Mucosa of stomach (tissue), 1 donor: ENCODE measurements around the gene LRRC8C.

Experiments
- H3K27me3 ChIP-seq: one replicate; pipeline ENCODE4 v1.7.0; 2013; ENCODE audit warnings: mild to moderate bottlenecking, low read length; ENCODE audit not compliant: control insufficient read depth, insufficient read depth
- H3K36me3 ChIP-seq: one replicate; pipeline ENCODE4 v1.7.0; 2013; ENCODE audit warnings: low read length; ENCODE audit not compliant: control insufficient read depth, insufficient read depth
- H3K4me1 ChIP-seq: one replicate; pipeline ENCODE4 v1.7.0; 2013; ENCODE audit warnings: mild to moderate bottlenecking, low read length; ENCODE audit not compliant: control insufficient read depth, insufficient read depth
- H3K4me3 ChIP-seq: one replicate; pipeline ENCODE4 v1.7.0; 2013; ENCODE audit warnings: low read length
- H3K9ac ChIP-seq: one replicate; pipeline ENCODE4 v1.7.0; 2013; ENCODE audit warnings: mild to moderate bottlenecking, low read length, moderate library complexity
- H3K9me3 ChIP-seq: one replicate; pipeline ENCODE4 v1.7.0; 2013; ENCODE audit warnings: mild to moderate bottlenecking, low read length, moderate library complexity; ENCODE audit not compliant: control insufficient read depth
- donor health status: Pancreatic carcinoma.

Gene LRRC8C

GRCh38 chr1:89723144-89723543, 90.2 kb downstream of the LRRC8C start:
- peaks cover 7% of the 10 kb centered on the region for H3K4me1 ChIP-seq
- H3K4me3 ChIP-seq: no peak overlapping the region
- H3K9ac ChIP-seq: no peak overlapping the region
- no peaks in the 10 kb centered on the region for H3K27me3 ChIP-seq
- no peaks in the 10 kb centered on the region for H3K9me3 ChIP-seq
- no peaks in the 10 kb centered on the region for H3K36me3 ChIP-seq

DNA sequence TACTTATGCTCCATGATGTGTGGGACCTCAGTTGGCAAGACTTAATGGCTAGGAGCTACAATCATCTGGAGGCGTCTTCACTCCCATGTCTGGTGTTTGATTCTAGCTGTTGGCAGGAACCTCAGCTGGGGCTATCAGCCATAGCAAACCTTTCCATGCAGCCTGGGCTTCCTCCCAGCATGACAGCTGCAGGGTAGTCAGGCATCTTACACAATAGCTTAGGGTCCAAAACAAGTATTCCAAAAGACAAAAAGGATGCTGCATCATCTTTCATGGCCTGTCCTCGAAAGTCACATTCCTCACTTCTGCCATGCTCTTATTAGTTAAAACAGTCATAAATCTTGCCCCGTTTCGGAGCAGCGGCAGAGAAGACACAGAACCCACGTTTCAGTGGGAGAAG, 90.9 kb downstream of the LRRC8C start:
- H3K4me1 ChIP-seq: peaks cover 7% of the 10 kb centered on the region
- H3K9me3 ChIP-seq: no peaks in the 10 kb centered on the region
- H3K27me3 ChIP-seq: no peaks in the 10 kb centered on the region
- H3K4me3 ChIP-seq: no peak overlapping the region
- no peaks in the 10 kb centered on the region for H3K36me3 ChIP-seq
- no peak overlapping the region for H3K9ac ChIP-seq

DNA sequence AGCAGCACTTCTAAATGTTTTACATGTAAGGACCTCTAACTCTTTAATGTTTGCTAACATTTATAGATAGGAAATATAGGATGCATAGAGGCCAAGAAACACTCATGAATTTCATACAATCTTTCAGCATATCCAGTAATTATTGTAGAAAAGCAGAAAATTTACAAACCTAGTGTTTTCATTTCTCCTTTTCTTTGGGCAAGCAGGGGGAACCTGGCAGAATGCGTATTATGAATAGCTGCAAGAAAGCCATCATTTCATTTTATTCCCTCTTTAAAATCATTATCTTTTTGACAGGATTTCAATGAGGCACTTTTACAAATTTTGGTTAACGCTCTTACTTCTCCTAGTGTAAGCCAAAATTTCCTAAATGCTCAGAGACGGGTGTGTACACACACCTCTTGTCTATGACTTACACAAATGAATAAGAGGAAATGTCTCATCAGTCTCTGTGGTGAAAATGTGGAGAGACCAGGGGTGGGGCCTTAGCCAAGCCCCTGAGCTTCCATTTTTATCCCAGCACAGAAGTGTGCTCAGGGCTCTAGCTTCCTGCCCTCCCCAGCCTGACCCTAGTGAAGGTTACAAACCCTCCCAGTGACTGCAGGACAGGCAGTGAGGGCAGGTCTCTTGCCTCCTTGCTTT, 91.6 kb downstream of the LRRC8C start:
- H3K36me3 ChIP-seq: no peaks in the 10 kb centered on the region
- no peak overlapping the region for H3K4me3 ChIP-seq
- no peak overlapping the region for H3K9ac ChIP-seq
- H3K27me3 ChIP-seq: no peaks in the 10 kb centered on the region
- no peaks in the 10 kb centered on the region for H3K9me3 ChIP-seq
- H3K4me1 ChIP-seq: peaks cover 7% of the 10 kb centered on the region

DNA sequence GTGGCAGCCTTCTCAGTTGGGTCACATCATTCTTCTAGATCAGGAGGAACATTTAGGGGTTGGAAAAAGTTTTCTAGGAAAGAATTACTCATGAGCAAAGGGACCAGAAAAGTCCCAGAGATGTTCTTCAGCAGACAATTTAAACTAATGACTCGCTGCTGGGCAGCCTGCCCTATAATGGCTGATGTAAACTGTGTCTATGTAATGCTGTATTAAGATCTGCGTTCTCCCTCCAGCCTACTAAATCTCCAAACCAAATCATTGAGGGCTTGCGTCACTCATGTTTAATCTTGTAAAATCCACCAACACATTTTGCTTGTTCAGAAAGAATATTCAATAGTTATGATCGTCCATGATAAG, 92.1 kb downstream of the LRRC8C start:
- Histone ChIP-seq H3K4me3 (no peak overlapping the region), H3K36me3 (no peaks in the 10 kb centered on the region), H3K4me1 (peaks cover 2% of the 10 kb centered on the region), H3K27me3 (no peaks in the 10 kb centered on the region), H3K9me3 (no peaks in the 10 kb centered on the region), H3K9ac (no peak overlapping the region)

- Histone ChIP-seq H3K9me3 (no peaks in the 10 kb centered on the region), H3K36me3 (no peaks in the 10 kb centered on the region), H3K4me3 (no peak overlapping the region), H3K4me1 (no peaks in the 10 kb centered on the region), H3K9ac (no peak overlapping the region), H3K27me3 (no peaks in the 10 kb centered on the region)
These were observed 92.7 kb downstream of the LRRC8C start for GRCh38 chr1:89725631-89726030.

- Histone ChIP-seq H3K4me1 (no peaks in the 10 kb centered on the region), H3K4me3 (no peak overlapping the region), H3K9me3 (no peaks in the 10 kb centered on the region), H3K36me3 (no peaks in the 10 kb centered on the region), H3K27me3 (no peaks in the 10 kb centered on the region), H3K9ac (no peak overlapping the region)
These were observed 94.8 kb downstream of the LRRC8C start for GRCh38 chr1:89727517-89728312.

GRCh38 chr1:89728381-89728780, 95.5 kb downstream of the LRRC8C start:
- Histone ChIP-seq H3K4me1 (no peaks in the 10 kb centered on the region), H3K27me3 (no peaks in the 10 kb centered on the region), H3K9me3 (no peaks in the 10 kb centered on the region), H3K9ac (no peak overlapping the region), H3K36me3 (no peaks in the 10 kb centered on the region), H3K4me3 (no peak overlapping the region)

GRCh38 chr1:89732206-89732605, 99.3 kb downstream of the LRRC8C start:
- Histone ChIP-seq H3K36me3 (no peaks in the 10 kb centered on the region), H3K4me1 (no peaks in the 10 kb centered on the region), H3K4me3 (no peak overlapping the region), H3K27me3 (no peaks in the 10 kb centered on the region), H3K9ac (no peak overlapping the region), H3K9me3 (no peaks in the 10 kb centered on the region)

DNA sequence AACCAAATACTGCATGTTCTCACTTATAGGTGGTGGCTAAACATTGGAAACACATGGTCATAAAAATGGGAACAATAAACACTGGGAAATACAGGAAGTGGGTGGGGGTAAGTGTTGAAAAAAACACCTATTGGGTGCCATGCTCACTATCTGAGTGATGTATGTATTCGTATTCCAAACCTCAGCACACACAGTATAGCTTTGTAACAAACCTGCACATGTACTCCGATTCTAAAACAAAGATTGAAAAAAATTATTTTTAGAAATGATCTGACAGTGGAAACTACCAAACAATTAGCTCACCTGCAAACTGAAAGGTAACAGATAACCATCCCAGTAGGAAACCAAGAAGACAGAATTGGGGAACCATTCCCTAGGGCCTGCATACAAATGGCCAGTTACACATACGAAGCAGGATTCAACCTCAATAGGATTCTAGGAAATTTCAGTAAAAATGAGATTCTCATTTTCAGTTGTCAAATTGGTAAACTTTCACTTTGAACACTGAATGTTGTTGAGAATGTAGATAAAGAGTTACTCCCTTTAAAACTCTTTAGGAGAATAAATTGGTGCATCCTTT, 99.8 kb downstream of the LRRC8C start:
- H3K27me3 ChIP-seq: no peaks in the 10 kb centered on the region
- H3K36me3 ChIP-seq: no peaks in the 10 kb centered on the region
- H3K9ac ChIP-seq: no peak overlapping the region
- H3K4me3 ChIP-seq: no peak overlapping the region
- no peaks in the 10 kb centered on the region for H3K9me3 ChIP-seq
- H3K4me1 ChIP-seq: no peaks in the 10 kb centered on the region

GRCh38 chr1:89733748-89734147, 100.8 kb downstream of the LRRC8C start:
- Histone ChIP-seq H3K9me3 (no peaks in the 10 kb centered on the region), H3K4me1 (no peaks in the 10 kb centered on the region), H3K36me3 (no peaks in the 10 kb centered on the region), H3K9ac (no peak overlapping the region), H3K27me3 (no peaks in the 10 kb centered on the region), H3K4me3 (no peak overlapping the region)

GRCh38 chr1:89734442-89734841, 101.5 kb downstream of the LRRC8C start:
- Histone ChIP-seq H3K36me3 (no peaks in the 10 kb centered on the region), H3K27me3 (no peaks in the 10 kb centered on the region), H3K9ac (no peak overlapping the region), H3K4me1 (no peaks in the 10 kb centered on the region), H3K4me3 (no peak overlapping the region), H3K9me3 (no peaks in the 10 kb centered on the region)

GRCh38 chr1:89735479-89735878, 102.6 kb downstream of the LRRC8C start:
- H3K4me3 ChIP-seq: no peak overlapping the region
- H3K27me3 ChIP-seq: no peaks in the 10 kb centered on the region
- H3K4me1 ChIP-seq: no peaks in the 10 kb centered on the region

More at GRCh38 chr1:89735479-89735878, 102.6 kb downstream of the LRRC8C start:
- no peaks in the 10 kb centered on the region for H3K9me3 ChIP-seq
- no peak overlapping the region for H3K9ac ChIP-seq
- H3K36me3 ChIP-seq: no peaks in the 10 kb centered on the region
